H1 (cell line): Measurements from ENCODE around the gene TMEM72. TPM values are rescaled to one million over a fixed set of nuclear protein-coding genes. Genes with fewer than 3 reads are reported as not detected.

Source experiments
- CTCF ChIA-PET: fragments of 300-600 bp; sonication (Branson Sonifier 250); formaldehyde crosslinking; loops from one replicate; lab custom pipeline; 2021; ENCODE audit not compliant: partially characterized antibody; lab: Charles Lee
- POLR2A ChIA-PET: fragments of 300-600 bp; sonication (Branson Sonifier 250); formaldehyde crosslinking; loops from one replicate; lab custom pipeline; 2021; ENCODE audit warnings: inconsistent platforms; ENCODE audit not compliant: partially characterized antibody; lab: Charles Lee
- DNase-seq, 2 experiments: peaks; one replicate each; pipeline versions ENCODE4 v3.0.0 to v3.0.0-alpha.2; 2010 to 2022; ENCODE audit warnings: low spot score in 2 of 2, low read depth in 1 of 2, mixed read lengths in 1 of 2
- FAIRE-seq: peaks from 2 replicates; lab custom pipeline; 2011; peaks lifted over from hg19 to GRCh38; lab: Jason Lieb, UNC
- H2AFZ ChIP-seq: 2 replicates; pipeline ENCODE4 v1.8.1; 2012; ENCODE audit warnings: low read length, inconsistent platforms
- H2AK5ac ChIP-seq: 2 replicates; pipeline ENCODE4 v1.6.1; 2013; ENCODE audit warnings: low read depth, low read length
- H2BK120ac ChIP-seq: replicated peaks from 2 replicates; pipeline ENCODE3; 2013; ENCODE audit warnings: low read depth, low read length, inconsistent platforms
- H2BK12ac ChIP-seq: 2 replicates; pipeline ENCODE4 v1.6.1; 2013; ENCODE audit warnings: low read depth, low read length
- H2BK15ac ChIP-seq: 2 replicates; pipeline ENCODE4 v1.6.1; 2013; ENCODE audit warnings: low read length
- H2BK20ac ChIP-seq: 2 replicates; pipeline ENCODE4 v1.6.1; 2013; ENCODE audit warnings: low read length
- H2BK5ac ChIP-seq: 2 replicates; pipeline ENCODE4 v1.6.1; 2013; ENCODE audit warnings: low read depth, low read length
- H3K14ac ChIP-seq: 2 replicates; pipeline ENCODE4 v1.6.1; 2013; ENCODE audit warnings: inconsistent platforms; ENCODE audit not compliant: insufficient read length
- H3K18ac ChIP-seq: 2 replicates; pipeline ENCODE4 v1.6.1; 2013; ENCODE audit warnings: low read length; ENCODE audit errors: extremely low read depth
- H3K23ac ChIP-seq: 2 replicates; pipeline ENCODE4 v1.6.1; 2013; ENCODE audit warnings: inconsistent platforms; ENCODE audit not compliant: insufficient read length
- H3K23me2 ChIP-seq: 2 replicates; pipeline ENCODE4 v1.6.1; 2013; ENCODE audit warnings: low read depth, low read length
- H3K27ac ChIP-seq: 2 replicates; pipeline ENCODE4 v1.6.1; 2011; ENCODE audit warnings: low read depth, low read length, inconsistent platforms
- H3K27me3 ChIP-seq, 4 experiments: replicated peaks in 1 of 4; 1 replicate in 1 of 4; 2 replicates in 3 of 4; pipeline versions ENCODE4 v1.6.1 to v1.8.1; 2011 to 2013; ENCODE audit warnings: low read length in 3 of 4, mild to moderate bottlenecking in 3 of 4, inconsistent platforms in 2 of 4, mixed read lengths in 2 of 4, moderate library complexity in 1 of 4; ENCODE audit not compliant: control insufficient read depth in 3 of 4, insufficient read depth in 3 of 4; ENCODE audit errors: extremely low read depth in 1 of 4
- H3K36me3 ChIP-seq, 4 experiments: 2 replicates each; pipeline versions ENCODE4 v1.6.1 to v1.8.1; 2011 to 2013; ENCODE audit warnings: mild to moderate bottlenecking in 4 of 4, low read length in 3 of 4, moderate library complexity in 2 of 4, control low read depth in 1 of 4, inconsistent platforms in 1 of 4; ENCODE audit not compliant: insufficient read depth in 4 of 4, control insufficient read depth in 2 of 4
- H3K4ac ChIP-seq: replicated peaks from 2 replicates; pipeline ENCODE3; 2013; ENCODE audit warnings: low read length, low read depth, mixed read lengths, inconsistent platforms; ENCODE audit not compliant: insufficient read length
- H3K4me1 ChIP-seq, 4 experiments: replicated peaks in 1 of 4; 1 replicate in 1 of 4; 2 replicates in 3 of 4; pipeline versions ENCODE4 v1.6.1 to v1.8.1; 2011 to 2013; ENCODE audit warnings: low read length in 3 of 4, inconsistent platforms in 2 of 4, mixed read lengths in 1 of 4; ENCODE audit not compliant: insufficient read depth in 4 of 4, control insufficient read depth in 3 of 4
- H3K4me2 ChIP-seq, 2 experiments: 2 replicates each; pipeline versions ENCODE4 v1.6.1 to v1.8.1; 2011 to 2013; ENCODE audit warnings: low read depth in 2 of 2, low read length in 2 of 2, control low read depth in 1 of 2, inconsistent platforms in 1 of 2, mild to moderate bottlenecking in 1 of 2; ENCODE audit not compliant: insufficient read depth in 1 of 2
- H3K4me3 ChIP-seq, 4 experiments: fragments of 200-600, 300-600 bp in 1 of 4; sonication (generic), shearing (Covaris generic), sonication (Bioruptor Twin) in 1 of 4; 2 replicates each; pipeline versions ENCODE4 v1.5.1 to v1.8.1; 2011 to 2016; ENCODE audit warnings: low read length in 4 of 4, low read depth in 3 of 4, control low read depth in 2 of 4, inconsistent platforms in 2 of 4, mild to moderate bottlenecking in 2 of 4, mixed read lengths in 1 of 4, moderate library complexity in 1 of 4; ENCODE audit not compliant: insufficient read depth in 2 of 4; ENCODE audit errors: extremely low read depth in 1 of 4
- H3K56ac ChIP-seq: replicated peaks from 2 replicates; pipeline ENCODE3; 2013; ENCODE audit warnings: low read depth, mild to moderate bottlenecking, mixed read lengths, low read length, inconsistent platforms; ENCODE audit not compliant: insufficient read length
- H3K79me1 ChIP-seq: 2 replicates; pipeline ENCODE4 v1.6.1; 2013; ENCODE audit warnings: low read depth, low read length, control low read depth
- H3K79me2 ChIP-seq, 2 experiments: 2 replicates each; pipeline versions ENCODE4 v1.6.1 to v1.8.1; 2012 to 2013; ENCODE audit warnings: low read length in 2 of 2, mild to moderate bottlenecking in 2 of 2, inconsistent platforms in 1 of 2; ENCODE audit not compliant: insufficient read depth in 2 of 2, control insufficient read depth in 1 of 2
- H3K9ac ChIP-seq, 4 experiments: replicated peaks in 1 of 4; 1 replicate in 1 of 4; 2 replicates in 3 of 4; pipeline versions ENCODE4 v1.6.1 to v1.8.1; 2011 to 2013; ENCODE audit warnings: low read depth in 3 of 4, low read length in 3 of 4, control low read depth in 2 of 4, mild to moderate bottlenecking in 2 of 4, moderate library complexity in 2 of 4, inconsistent platforms in 1 of 4; ENCODE audit errors: extremely low read depth in 1 of 4
- H3K9me3 ChIP-seq, 2 experiments: 2 replicates each; pipeline versions ENCODE4 v1.6.1 to v1.8.1; 2012 to 2013; ENCODE audit warnings: mild to moderate bottlenecking in 2 of 2, moderate library complexity in 2 of 2, control low read depth in 1 of 2, inconsistent platforms in 1 of 2, low read depth in 1 of 2, low read length in 1 of 2, mixed read lengths in 1 of 2; ENCODE audit not compliant: insufficient read depth in 2 of 2
- H4K20me1 ChIP-seq, 2 experiments: replicated peaks in 1 of 2; 2 replicates each; pipeline versions ENCODE3 to v1.8.1; 2011 to 2013; ENCODE audit warnings: inconsistent platforms in 2 of 2, low read length in 2 of 2, mild to moderate bottlenecking in 1 of 2; ENCODE audit not compliant: insufficient read depth in 2 of 2, control insufficient read depth in 1 of 2
- H4K5ac ChIP-seq: 2 replicates; pipeline ENCODE4 v1.6.1; 2013; ENCODE audit warnings: low read length, low read depth, mixed read lengths, inconsistent platforms; ENCODE audit not compliant: insufficient read length
- H4K8ac ChIP-seq: 2 replicates; pipeline ENCODE4 v1.8.0; 2013; ENCODE audit warnings: mild to moderate bottlenecking, moderate library complexity, low read length, inconsistent platforms; ENCODE audit not compliant: insufficient read depth; ENCODE audit errors: extremely low read depth
- H4K91ac ChIP-seq: replicated peaks from 2 replicates; pipeline ENCODE3; 2013; ENCODE audit warnings: low read length, mixed read lengths, inconsistent platforms; ENCODE audit not compliant: insufficient read length
- CHD1 ChIP-seq: IDR thresholded peaks from 2 replicates; pipeline ENCODE4 v1.6.1; 2012; ENCODE audit warnings: low read depth, low read length, improper control_type of control experiment
- EGR1 ChIP-seq: IDR thresholded peaks from 2 replicates; pipeline ENCODE4 v1.6.1; 2011; ENCODE audit warnings: low read depth, low read length, borderline replicate concordance
- EP300 ChIP-seq, 2 experiments: IDR thresholded peaks; 1 replicate in 1 of 2; 2 replicates in 1 of 2; pipeline ENCODE4 v1.6.1; 2011 to 2012; ENCODE audit warnings: low read depth in 2 of 2, low read length in 2 of 2, mild to moderate bottlenecking in 2 of 2, borderline replicate concordance in 1 of 2, inconsistent platforms in 1 of 2, moderate library complexity in 1 of 2
- EZH2 ChIP-seq: fragments of 200-600 bp; sonication (generic); IDR thresholded peaks from 2 replicates; pipeline ENCODE4 v1.7.1; 2012; ENCODE audit warnings: low read depth, mild to moderate bottlenecking, moderate library complexity, low read length, inconsistent platforms; ENCODE audit not compliant: severe bottlenecking
- FOSL1 ChIP-seq: IDR thresholded peaks from 2 replicates; pipeline ENCODE4 v1.6.1; 2011; ENCODE audit warnings: mild to moderate bottlenecking, low read depth, low read length, moderate library complexity; ENCODE audit not compliant: insufficient read depth
- KDM1A ChIP-seq: fragments of 200-600, 300-600 bp; sonication (generic); IDR thresholded peaks from 2 replicates; pipeline ENCODE4 v1.7.1; 2016; ENCODE audit warnings: mild to moderate bottlenecking, low read length, borderline replicate concordance
- POLR2A ChIP-seq, 2 experiments: IDR thresholded peaks; 1 replicate in 1 of 2; 2 replicates in 1 of 2; pipeline ENCODE4 v1.6.1; 2011; ENCODE audit warnings: low read depth in 2 of 2, low read length in 2 of 2, mild to moderate bottlenecking in 2 of 2; ENCODE audit errors: control extremely low read depth in 1 of 2
- SIN3A ChIP-seq, 2 experiments: IDR thresholded peaks in 1 of 2; conservative IDR thresholded peaks in 1 of 2; 2 replicates each; pipeline ENCODE4 v1.6.1; 2011 to 2012; ENCODE audit warnings: low read length in 2 of 2, improper control_type of control experiment in 1 of 2, low read depth in 1 of 2, mild to moderate bottlenecking in 1 of 2
- SUZ12 ChIP-seq: fragments of 200-600 bp; sonication (generic); IDR thresholded peaks from 2 replicates; pipeline ENCODE4 v1.6.1; 2012; ENCODE audit warnings: mild to moderate bottlenecking, inconsistent platforms, low read length, moderate library complexity, mixed read lengths
- TCF12 ChIP-seq: IDR thresholded peaks from 2 replicates; pipeline ENCODE4 v1.6.1; 2011; ENCODE audit warnings: low read depth, mild to moderate bottlenecking, low read length
- YY1 ChIP-seq: IDR thresholded peaks from 2 replicates; pipeline ENCODE4 v1.6.1; 2011; ENCODE audit warnings: low read depth, mild to moderate bottlenecking, low read length
- WGBS, 2 experiments: shearing (Covaris generic) in 1 of 2; methylation state at CpG; one replicate each; pipeline versions ENCODE4 v1.1.6 to v1.1.7; 2013 to 2015; ENCODE audit warnings: low lambda C conversion rate in 2 of 2, mixed read lengths in 2 of 2, inconsistent platforms in 1 of 2, low coverage in 1 of 2, missing lambda C conversion rate in 1 of 2; ENCODE audit not compliant: insufficient replicate concordance in 2 of 2, insufficient coverage in 1 of 2, insufficient read length in 1 of 2; ENCODE audit errors: extremely low coverage in 1 of 2, missing lambda C conversion rate in 1 of 2; 5-methylcytosine and 5-hydroxymethylcytosine counted together
- polyA plus RNA-seq, 7 experiments: library from polyadenylated mRNA; depleted of rRNA in 3 of 7; stranded (reverse) in 5 of 7; unstranded in 2 of 7; fragments of >200 nt in 5 of 7; fragments of 200-250 nt in 2 of 7; gene quantifications; 1 replicate in 5 of 7; 2 replicates in 1 of 7; 4 replicates in 1 of 7; pipeline versions ENCODE4 v1.2.1 to v1.2.3, GENCODE V29; 2011 to 2013; ENCODE audit warnings: missing spikeins in 2 of 7, mixed read lengths in 2 of 7
- total RNA-seq: library from RNA; stranded (reverse); fragmentation: NEBNext Ultra II Directional; extraction: Animal tissue kit (Norgen Biotek cat#: 25700); gene quantifications from 2 replicates; pipeline ENCODE4 v1.2.1, GENCODE V29; 2021
- TF ChIP-seq, protein P1 (sequence below): IDR thresholded peaks from 2 replicates; pipeline ENCODE4 v1.6.1; 2012; ENCODE audit warnings: inconsistent platforms

Gene TMEM72
- total and polyA plus RNA-seq, 2 of the 8 experiments (the other 6 are each of a cell fraction or from before 2014, with no cell fraction given): not detected

DNA sequence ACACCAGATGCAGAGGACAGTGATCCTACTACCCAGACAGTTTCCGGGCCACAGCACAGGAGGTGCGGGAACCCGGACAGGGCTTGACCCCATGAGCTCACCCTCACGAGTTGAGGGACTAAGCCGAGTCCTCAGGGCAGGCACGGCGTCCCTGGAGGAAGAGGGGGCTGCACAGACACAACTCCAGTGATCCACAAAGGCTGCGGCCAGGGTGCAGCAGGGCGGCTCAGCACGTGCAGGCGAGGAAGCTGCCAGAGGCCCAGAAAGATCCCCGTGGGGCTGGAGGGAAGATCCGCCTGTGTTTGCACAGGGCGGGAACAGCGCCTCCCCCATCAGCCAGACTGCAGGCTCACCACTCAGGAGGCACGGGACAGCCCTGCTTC is 45.9 kb upstream of the TMEM72 start:
- peak overlapping the region; percentile 27 for H2BK120ac ChIP-seq
- CTCF ChIA-PET: interaction anchor here (0.7 to 7.0 kb wide), 20 partner anchors 8 to 1182 kb away, joined by 3 to 90 read pairs (median 3); no protein-coding TSS in a partner anchor
- no peaks in the 10 kb centered on the region for H4K20me1 ChIP-seq
- no peak overlapping the region for H3K23ac ChIP-seq
- H4K5ac ChIP-seq: no peak overlapping the region
- H3K4me3 ChIP-seq: peak overlapping the region in 1 of 4 experiments; percentile 61; a peak in 3 of 8 replicates
- peak overlapping the region; percentile 91; the same call in 1 of the 2 replicates for H2BK12ac ChIP-seq
- peak overlapping the region; percentile 91 for H4K91ac ChIP-seq
- no peaks in the 10 kb centered on the region for H3K36me3 ChIP-seq
- peak overlapping the region; percentile 95 for H2AFZ ChIP-seq
- H4K8ac ChIP-seq: no peak overlapping the region
- H3K79me1 ChIP-seq: no peaks in the 10 kb centered on the region
- H2BK5ac ChIP-seq: no peak overlapping the region
- H3K4me2 ChIP-seq: peak overlapping the region; percentile 19 to 65; a peak in 2 of 4 replicates
- no peak overlapping the region for H2AK5ac ChIP-seq
- DNase-seq: peak in 1 of 2 experiments; percentile 64
- POLR2A ChIA-PET: interaction anchor here (0.6 to 2.3 kb wide), 7 partner anchors 12 to 553 kb away, joined by 3 to 6 read pairs (median 3); no protein-coding TSS in a partner anchor
- H3K27ac ChIP-seq: no peak overlapping the region
- H3K79me2 ChIP-seq: no peaks in the 10 kb centered on the region
- 78% methylated on average over 15 of the region's 16 CpGs; no CpG with 5 or more reads in 1 of the 2 experiments for WGBS, 2 experiments
- no peak overlapping the region for H3K9ac ChIP-seq
- H3K23me2 ChIP-seq: peaks cover 2% of the 10 kb centered on the region
- no peak for FAIRE-seq
- no peaks in the 10 kb centered on the region for H3K9me3 ChIP-seq
- peak overlapping the region; percentile 48 for H3K14ac ChIP-seq
- peaks cover 6 to 38% (median 31%) of the 10 kb centered on the region in 4 experiments for H3K27me3 ChIP-seq
- H2BK15ac ChIP-seq: peak overlapping the region; percentile 96
- H3K4me1 ChIP-seq: peaks cover 2 to 17% (median 8%) of the 10 kb centered on the region in 4 experiments; a peak in 6 of 7 replicates
- no peak overlapping the region for H3K4ac ChIP-seq
- peak overlapping the region; percentile 81; the same call in 1 of the 2 replicates for H3K18ac ChIP-seq
- H2BK20ac ChIP-seq: peak overlapping the region; percentile 82
- H3K56ac ChIP-seq: no peak overlapping the region
- TF ChIP-seq, protein P1, sequence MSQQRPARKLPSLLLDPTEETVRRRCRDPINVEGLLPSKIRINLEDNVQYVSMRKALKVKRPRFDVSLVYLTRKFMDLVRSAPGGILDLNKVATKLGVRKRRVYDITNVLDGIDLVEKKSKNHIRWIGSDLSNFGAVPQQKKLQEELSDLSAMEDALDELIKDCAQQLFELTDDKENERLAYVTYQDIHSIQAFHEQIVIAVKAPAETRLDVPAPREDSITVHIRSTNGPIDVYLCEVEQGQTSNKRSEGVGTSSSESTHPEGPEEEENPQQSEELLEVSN: peak; percentile 72; the same call in 1 of the 2 replicates
- no peak for TF ChIP-seq SIN3A (conservative IDR thresholded peaks at IDR 0.05 in 1 of 2, IDR thresholded peaks at IDR 0.05 in 1 of 2; ENCODE audit: low read depth in 1 of 2, low read length in 2 of 2)
- no peak for TF ChIP-seq EZH2
- no peak for TF ChIP-seq FOSL1
- TF ChIP-seq EGR1: no peak
- no peak; the same call in 1 of the 2 replicates for TF ChIP-seq YY1
- no peak for TF ChIP-seq POLR2A (IDR thresholded peaks at IDR 0.05; ENCODE audit: control extremely low read depth in 1 of 2, low read depth in 2 of 2, low read length in 2 of 2)
- TF ChIP-seq KDM1A: 0 out of 2 replicates have a peak, but pooled peaks have one; percentile 2
- no peak for TF ChIP-seq CHD1
- TF ChIP-seq EP300 (IDR thresholded peaks at IDR 0.05; ENCODE audit: borderline replicate concordance in 1 of 2, low read depth in 2 of 2, low read length in 2 of 2): no peak
- TF ChIP-seq SUZ12: 0 out of 2 replicates have a peak, but pooled peaks have one; percentile 6
- no peak for TF ChIP-seq TCF12
